Endothelial cell of umbilical vein (primary cell): ENCODE results near the gene ALAD. TPM values are rescaled to one million over a fixed set of nuclear protein-coding genes. Genes with fewer than 3 reads are reported as not detected.

ENCODE experiments used
- BruUV-seq: library from RNA; stranded (reverse); fragments of 400-500 nt; replicated peaks from 2 replicates; lab custom pipeline; 2021; lab: Mats Ljungman, UMichigan
- CTCF ChIA-PET: fragments of 300-600, 350-600 bp; sonication (Branson Sonifier 250); formaldehyde crosslinking; loops from one replicate; lab custom pipeline; 2021; ENCODE audit warnings: antibody characterized with exemption, inconsistent platforms; lab: Charles Lee
- POLR2A ChIA-PET: fragments of 300-600, 350-600 bp; sonication (Branson Sonifier 250); formaldehyde crosslinking; loops from one replicate; lab custom pipeline; 2021; ENCODE audit warnings: antibody characterized with exemption, inconsistent platforms; lab: Charles Lee
- DNase-seq: peaks from one replicate; pipeline ENCODE4 v3.0.0-alpha.2; 2011; ENCODE audit warnings: low read depth, low spot score
- FAIRE-seq: peaks from 2 replicates; lab custom pipeline; 2011; peaks lifted over from hg19 to GRCh38; lab: Jason Lieb, UNC
- H2AFZ ChIP-seq: 2 replicates; pipeline ENCODE4 v1.6.0; 2012; ENCODE audit warnings: low read depth, low read length, control low read depth, inconsistent platforms
- H3K27ac ChIP-seq: 2 replicates; pipeline ENCODE4 v1.5.1; 2011; ENCODE audit warnings: low read depth, mild to moderate bottlenecking, control low read depth, low read length, moderate library complexity; ENCODE audit not compliant: insufficient read depth
- H3K27me3 ChIP-seq, 2 experiments: 2 replicates each; pipeline versions ENCODE4 v1.6.0 to v1.6.1; 2011; ENCODE audit warnings: low read length in 2 of 2, mixed read lengths in 1 of 2; ENCODE audit not compliant: control insufficient read depth in 2 of 2, insufficient read depth in 2 of 2
- H3K36me3 ChIP-seq, 2 experiments: 2 replicates in 1 of 2; 3 replicates in 1 of 2; pipeline ENCODE4 v1.5.1; 2011; ENCODE audit warnings: low read length in 2 of 2, mild to moderate bottlenecking in 1 of 2, moderate library complexity in 1 of 2; ENCODE audit not compliant: control insufficient read depth in 2 of 2, insufficient read depth in 2 of 2; ENCODE audit errors: extremely low read depth in 1 of 2
- H3K4me1 ChIP-seq: 3 replicates; pipeline ENCODE4 v1.5.1; 2011; ENCODE audit warnings: mild to moderate bottlenecking, low read length; ENCODE audit not compliant: control insufficient read depth, insufficient read depth; ENCODE audit errors: extremely low read depth
- H3K4me2 ChIP-seq: 2 replicates; pipeline ENCODE4 v1.6.1; 2011; ENCODE audit warnings: low read length, control low read depth, mixed read lengths; ENCODE audit not compliant: insufficient read depth
- H3K4me3 ChIP-seq, 3 experiments: fragments of 200-600 bp in 1 of 3; sonication (generic), shearing (Covaris generic) in 1 of 3; replicated peaks in 1 of 3; 2 replicates each; pipeline ENCODE4 v1.5.1; 2011 to 2016; ENCODE audit warnings: control low read depth in 3 of 3, low read length in 3 of 3, mild to moderate bottlenecking in 2 of 3, inconsistent platforms in 1 of 3, low read depth in 1 of 3, moderate library complexity in 1 of 3; ENCODE audit not compliant: insufficient read depth in 1 of 3
- H3K79me2 ChIP-seq: 2 replicates; pipeline ENCODE4 v1.6.0; 2012; ENCODE audit warnings: low read length, inconsistent platforms; ENCODE audit not compliant: control insufficient read depth, insufficient read depth
- H3K9ac ChIP-seq: replicated peaks from 2 replicates; pipeline ENCODE3; 2011; ENCODE audit warnings: low read length, control low read depth; ENCODE audit not compliant: insufficient read depth; ENCODE audit errors: extremely low read depth
- H3K9me1 ChIP-seq: replicated peaks from 3 replicates; pipeline ENCODE4 v1.6.0; 2011; ENCODE audit warnings: mild to moderate bottlenecking, low read length; ENCODE audit not compliant: control insufficient read depth, insufficient read depth; ENCODE audit errors: extremely low read depth
- H3K9me3 ChIP-seq: replicated peaks from 2 replicates; pipeline ENCODE4 v1.5.1; 2012; ENCODE audit warnings: low read length, inconsistent platforms; ENCODE audit not compliant: control insufficient read depth, insufficient read depth
- H4K20me1 ChIP-seq: replicated peaks from 2 replicates; pipeline ENCODE3; 2011; ENCODE audit warnings: mild to moderate bottlenecking, low read length; ENCODE audit not compliant: control insufficient read depth, insufficient read depth; ENCODE audit errors: extremely low read depth
- EZH2 ChIP-seq: IDR thresholded peaks from 2 replicates; pipeline ENCODE4 v1.6.1; 2012; ENCODE audit warnings: borderline replicate concordance, low read depth, mild to moderate bottlenecking, moderate library complexity, low read length, inconsistent platforms; ENCODE audit not compliant: severe bottlenecking
- FOS ChIP-seq: IDR thresholded peaks from 2 replicates; pipeline ENCODE4 v1.6.1; 2011; ENCODE audit warnings: mild to moderate bottlenecking, low read length, moderate library complexity, borderline replicate concordance; ENCODE audit not compliant: insufficient read depth
- GATA2 ChIP-seq: IDR thresholded peaks from 2 replicates; pipeline ENCODE4 v1.7.0; 2011; ENCODE audit warnings: low read depth, mild to moderate bottlenecking, moderate library complexity, mixed read lengths, low read length; ENCODE audit not compliant: insufficient read length, insufficient read depth
- JUN ChIP-seq: IDR thresholded peaks from 2 replicates; pipeline ENCODE4 v1.6.1; 2011; ENCODE audit warnings: borderline replicate concordance, low read depth; ENCODE audit not compliant: insufficient read length, insufficient read depth
- MYC ChIP-seq: IDR thresholded peaks from one replicate; pipeline ENCODE4 v1.6.1; 2011; ENCODE audit warnings: mild to moderate bottlenecking, low read depth, low read length
- POLR2A ChIP-seq: IDR thresholded peaks from 2 replicates; pipeline ENCODE4 v1.6.1; 2012; ENCODE audit warnings: low read depth, mild to moderate bottlenecking, control low read depth, low read length
- POLR2AphosphoS5 ChIP-seq: IDR thresholded peaks from 2 replicates; pipeline ENCODE4 v1.6.1; 2012; ENCODE audit warnings: low read depth, mild to moderate bottlenecking, control low read depth, low read length, moderate library complexity; ENCODE audit not compliant: insufficient read depth
- dilution Hi-C: fragments of 300-500 bp; cut with MboI; formaldehyde crosslinking; loops from one replicate; pipeline ENCODE4 v1.15.0; 2019; ENCODE audit warnings: low sequenced_read_pairs; ENCODE audit not compliant: extremely low pct_ligation_motif_present
- intact Hi-C: fragments of 100-400 bp; cut with micrococcal nuclease; formaldehyde crosslinking; loops from one replicate; pipeline ENCODE4 v1.10.0; 2022
- polyA plus RNA-seq, 4 experiments: library from polyadenylated mRNA; depleted of rRNA in 3 of 4; stranded (reverse) in 3 of 4; unstranded in 1 of 4; fragments of >200 nt; gene quantifications; 2 replicates each; pipeline versions ENCODE4 v1.2.1 to v1.2.3, GENCODE V29; 2011 to 2012; ENCODE audit warnings: missing spikeins in 1 of 4
- total RNA-seq: library from RNA; stranded (reverse); gene quantifications from 2 replicates; pipeline ENCODE4 v1.2.3, GENCODE V29; 2021
- TF ChIP-seq, protein P1 (sequence below), 2 donors: IDR thresholded peaks; 1 replicate in 1 of 2; 2 replicates in 1 of 2; pipeline ENCODE4 v1.5.1; 2011; ENCODE audit warnings: low read length in 2 of 2, mild to moderate bottlenecking in 2 of 2, moderate library complexity in 2 of 2, control low read depth in 1 of 2, inconsistent platforms in 1 of 2, low read depth in 1 of 2; ENCODE audit not compliant: insufficient read depth in 1 of 2; ENCODE audit errors: extremely low read depth in 1 of 2
- TF ChIP-seq, protein P2 (sequence below): IDR thresholded peaks from 2 replicates; pipeline ENCODE4 v1.6.1; 2011; ENCODE audit not compliant: insufficient read depth, insufficient read length

ALAD gene
- total and polyA plus RNA-seq, 2 donors (not counting 3 experiments of a cell fraction or from before 2014, with no cell fraction given), result 12.8 to 29.5 TPM

DNA sequence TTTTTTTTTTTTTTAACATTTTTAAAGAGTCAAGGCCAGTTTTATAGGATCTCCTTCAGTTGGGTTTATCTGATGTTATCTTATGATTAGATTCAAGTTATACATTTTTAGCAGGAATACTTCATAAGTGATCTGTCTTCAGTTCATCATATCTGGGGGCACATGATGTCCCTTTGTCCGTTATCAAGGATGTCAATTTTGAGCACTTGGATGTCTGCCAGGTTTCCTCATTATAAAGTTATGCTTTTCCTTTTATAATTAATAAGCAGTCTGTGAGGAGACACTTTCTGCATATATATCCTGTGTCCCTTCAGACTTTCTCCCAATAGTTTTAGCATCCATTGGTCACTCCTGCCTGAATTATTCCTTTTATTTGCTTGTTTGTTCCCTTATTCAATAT is 36.1 kb downstream of the ALAD start:
- Histone ChIP-seq H2AFZ (no peak overlapping the region), H3K4me1 (no peaks in the 10 kb centered on the region), H4K20me1 (no peaks in the 10 kb centered on the region), H3K27me3 (peaks cover 2 to 3% of the 10 kb centered on the region in 2 experiments), H3K9me1 (no peaks in the 10 kb centered on the region), H3K79me2 (no peaks in the 10 kb centered on the region), H3K36me3 (no peaks in the 10 kb centered on the region), H3K9ac (no peak overlapping the region), H3K4me3 (no peak overlapping the region), H3K9me3 (no peaks in the 10 kb centered on the region), H3K4me2 (no peak overlapping the region), H3K27ac (no peak overlapping the region)
- no peak for TF ChIP-seq JUN
- TF ChIP-seq, protein P1, sequence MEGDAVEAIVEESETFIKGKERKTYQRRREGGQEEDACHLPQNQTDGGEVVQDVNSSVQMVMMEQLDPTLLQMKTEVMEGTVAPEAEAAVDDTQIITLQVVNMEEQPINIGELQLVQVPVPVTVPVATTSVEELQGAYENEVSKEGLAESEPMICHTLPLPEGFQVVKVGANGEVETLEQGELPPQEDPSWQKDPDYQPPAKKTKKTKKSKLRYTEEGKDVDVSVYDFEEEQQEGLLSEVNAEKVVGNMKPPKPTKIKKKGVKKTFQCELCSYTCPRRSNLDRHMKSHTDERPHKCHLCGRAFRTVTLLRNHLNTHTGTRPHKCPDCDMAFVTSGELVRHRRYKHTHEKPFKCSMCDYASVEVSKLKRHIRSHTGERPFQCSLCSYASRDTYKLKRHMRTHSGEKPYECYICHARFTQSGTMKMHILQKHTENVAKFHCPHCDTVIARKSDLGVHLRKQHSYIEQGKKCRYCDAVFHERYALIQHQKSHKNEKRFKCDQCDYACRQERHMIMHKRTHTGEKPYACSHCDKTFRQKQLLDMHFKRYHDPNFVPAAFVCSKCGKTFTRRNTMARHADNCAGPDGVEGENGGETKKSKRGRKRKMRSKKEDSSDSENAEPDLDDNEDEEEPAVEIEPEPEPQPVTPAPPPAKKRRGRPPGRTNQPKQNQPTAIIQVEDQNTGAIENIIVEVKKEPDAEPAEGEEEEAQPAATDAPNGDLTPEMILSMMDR (IDR thresholded peaks at IDR 0.05; ENCODE audit: extremely low read depth in 1 of 2, insufficient read depth in 1 of 2, low read depth in 1 of 2, low read length in 2 of 2), result no peak
- TF ChIP-seq FOS, result no peak
- TF ChIP-seq POLR2A, result no peak
- TF ChIP-seq, protein P2, sequence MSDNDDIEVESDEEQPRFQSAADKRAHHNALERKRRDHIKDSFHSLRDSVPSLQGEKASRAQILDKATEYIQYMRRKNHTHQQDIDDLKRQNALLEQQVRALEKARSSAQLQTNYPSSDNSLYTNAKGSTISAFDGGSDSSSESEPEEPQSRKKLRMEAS, result no peak
- TF ChIP-seq POLR2AphosphoS5, result no peak
- no peak for TF ChIP-seq EZH2
- no peak for TF ChIP-seq MYC
- no peak for TF ChIP-seq GATA2
- CTCF ChIA-PET, result interaction anchor here (0.7 to 1.3 kb wide), 5 partner anchors 17 to 91 kb away, joined by 3 to 4 read pairs (median 3); partner anchors contain the start of gene WDR31
- intact Hi-C loops (no loop called here), dilution Hi-C loops (no loop called here)
- POLR2A ChIA-PET, result interaction anchor here (0.6 kb wide), 1 partner anchor 75 kb away, joined by 4 read pairs; no protein-coding TSS in a partner anchor
- DNase-seq (no peak), FAIRE-seq (no peak)
- no TSS peak for BruUV-seq
